ENCODE measurements around the gene SULF2. TPM values are rescaled to one million over a fixed set of nuclear protein-coding genes. Genes with fewer than 3 reads are reported as not detected.

The SULF2 gene
- total and polyA plus RNA-seq, 2 of the 13 experiments (the other 11 are each of a cell fraction or from before 2014, with no cell fraction given) = 7.2 to 50.9 TPM

GRCh38 chr20:47680804-47681529 is 104.3 kb downstream of the SULF2 start (continued):
- TF ChIP-seq ATF4 (CRISPR knock-in tag; IDR thresholded peaks at IDR 0.05) = no peak
- peak; percentile 54; the same call in 1 of the 2 replicates for TF ChIP-seq HNF4G (IDR thresholded peaks at IDR 0.05; ENCODE audit: borderline replicate concordance, low read depth, low read length)
- TF ChIP-seq HNF4G (CRISPR knock-in tag; IDR thresholded peaks at IDR 0.05; ENCODE audit: borderline replicate concordance, low read depth) = no peak
- 0 out of 2 replicates have a peak, but pooled peaks have one; percentile 27 for TF ChIP-seq MXD1 (CRISPR knock-in tag; IDR thresholded peaks at IDR 0.05)
- TF ChIP-seq TBX2 (CRISPR knock-in tag; IDR thresholded peaks at IDR 0.05; ENCODE audit: borderline replicate concordance) = no peak
- no peak for TF ChIP-seq ZNF512B (CRISPR knock-in tag; IDR thresholded peaks at IDR 0.05; ENCODE audit: borderline replicate concordance)
- no peak for TF ChIP-seq NR2F6 (IDR thresholded peaks at IDR 0.05)
- TF ChIP-seq NR2F6 (CRISPR knock-in tag; IDR thresholded peaks at IDR 0.05) = 0 out of 2 replicates have a peak, but pooled peaks have one; percentile 10
- no peak for TF ChIP-seq SP140L (CRISPR knock-in tag; IDR thresholded peaks at IDR 0.05; ENCODE audit: borderline replicate concordance)
- peak; percentile 78 for TF ChIP-seq ZMYM3 (CRISPR knock-in tag; IDR thresholded peaks at IDR 0.05)
- no peak for TF ChIP-seq ZNF256 (CRISPR knock-in tag; conservative IDR thresholded peaks at IDR 0.05)
- peak; percentile 100 for TF ChIP-seq ZNF329 (CRISPR knock-in tag; IDR thresholded peaks at IDR 0.05; ENCODE audit: low read depth)
- TF ChIP-seq NFE2 (CRISPR knock-in tag; IDR thresholded peaks at IDR 0.05) = no peak
- peak; percentile 36 for TF ChIP-seq XRCC5 (optimal IDR thresholded peaks at IDR 0.05; ENCODE audit: low read length)
- TF ChIP-seq ZSCAN12 (CRISPR knock-in tag; IDR thresholded peaks at IDR 0.05) = no peak
- 0 out of 2 replicates have a peak, but pooled peaks have one; percentile 32 for TF ChIP-seq FOSL2 (CRISPR knock-in tag; IDR thresholded peaks at IDR 0.05)

Data from HepG2 (cell line).